Uterus (tissue), 4 donors: Measurements from ENCODE around the gene DTHD1. TPM values are rescaled to one million over a fixed set of nuclear protein-coding genes. Genes with fewer than 3 reads are reported as not detected.

Source experiments
- DNase-seq, 2 donors: peaks; one replicate each; pipeline ENCODE4 v3.0.0-alpha.2; 2019 to 2020
- H3K27ac ChIP-seq, 2 donors: fragments of 200-600 bp; sonication (generic); 1 replicate in 1 of 2; 2 replicates in 1 of 2; pipeline ENCODE4 v1.5.1; 2016 to 2018
- H3K27me3 ChIP-seq, 2 donors: fragments of 200-600 bp; sonication (generic); one replicate each; pipeline ENCODE4 v1.5.1; 2018 to 2019; ENCODE audit warnings: control low read depth in 1 of 2
- H3K36me3 ChIP-seq, 2 donors: fragments of 200-600 bp; sonication (generic); one replicate each; pipeline ENCODE4 v1.5.1; 2019; ENCODE audit warnings: control low read depth in 1 of 2
- H3K4me1 ChIP-seq, 2 donors: fragments of 200-600 bp; sonication (generic); one replicate each; pipeline ENCODE4 v1.5.1; 2018 to 2019; ENCODE audit warnings: control low read depth in 1 of 2
- H3K4me3 ChIP-seq, 2 donors: fragments of 200-600 bp; sonication (generic); 1 replicate in 1 of 2; 2 replicates in 1 of 2; pipeline ENCODE4 v1.5.1; 2018 to 2019; ENCODE audit warnings: mild to moderate bottlenecking in 1 of 2
- H3K9me3 ChIP-seq, 2 donors: fragments of 200-600 bp; sonication (generic); one replicate each; pipeline ENCODE4 v1.5.1; 2019; ENCODE audit warnings: control low read depth in 1 of 2
- POLR2A ChIP-seq, 2 donors: fragments of 450-650 bp; IDR thresholded peaks; one replicate each; pipeline ENCODE4 v1.6.1; 2016; ENCODE audit warnings: antibody characterized with exemption in 2 of 2, mild to moderate bottlenecking in 1 of 2, moderate library complexity in 1 of 2
- intact Hi-C: fragments of 100-400 bp; cut with DNase I; formaldehyde crosslinking; loops from one replicate; pipeline ENCODE4 v1.15.1; 2023; ENCODE audit warnings: low total_unique reads
- total RNA-seq, 4 donors: library from RNA; depleted of rRNA in 3 of 4; stranded (reverse); fragments of >200 nt in 3 of 4; gene quantifications; one replicate each; pipeline versions ENCODE4 v1.1.0 to v1.2.4, GENCODE V29; 2014 to 2023
- TF ChIP-seq, protein P1 (sequence below), 4 experiments: fragments of 200-600 bp in 2 of 4; fragments of 450-650 bp in 2 of 4; sonication (generic) in 2 of 4; IDR thresholded peaks; one replicate each; pipeline ENCODE4 v1.5.1; 2016 to 2019; ENCODE audit warnings: antibody characterized with exemption in 4 of 4, mild to moderate bottlenecking in 2 of 4, moderate library complexity in 1 of 4
- donor health status: DM: yes; HTN: yes; CAD: no.

DTHD1 gene
- total RNA-seq, 4 donors from 2014 or later, result 1.0 to 2.5 (median 2.1) TPM

DNA sequence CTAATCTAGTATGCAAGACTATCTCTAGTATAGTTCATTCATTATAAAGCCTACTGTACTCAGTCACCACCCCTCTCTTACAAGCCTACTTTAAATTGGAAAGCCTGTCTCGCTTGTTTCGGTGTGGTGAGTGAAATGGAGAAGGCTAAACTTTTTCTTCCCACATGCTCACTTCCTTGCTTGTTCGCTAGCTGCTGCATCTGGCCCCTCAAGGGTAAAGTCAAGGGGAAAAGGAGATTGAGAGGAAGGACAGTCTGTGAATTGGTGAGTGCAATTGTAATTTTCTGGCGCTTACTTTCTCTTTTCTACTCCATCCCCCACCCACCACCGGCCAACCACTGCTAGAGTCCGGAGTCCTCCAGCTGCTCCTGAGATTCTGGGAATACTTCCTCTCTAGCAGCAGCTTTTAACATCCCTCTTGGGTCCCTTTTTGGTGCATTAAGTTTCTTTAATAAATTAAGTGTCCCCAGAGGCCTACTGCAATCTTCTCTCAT, 25.0 kb upstream of the DTHD1 start:
- TF ChIP-seq, protein P1, sequence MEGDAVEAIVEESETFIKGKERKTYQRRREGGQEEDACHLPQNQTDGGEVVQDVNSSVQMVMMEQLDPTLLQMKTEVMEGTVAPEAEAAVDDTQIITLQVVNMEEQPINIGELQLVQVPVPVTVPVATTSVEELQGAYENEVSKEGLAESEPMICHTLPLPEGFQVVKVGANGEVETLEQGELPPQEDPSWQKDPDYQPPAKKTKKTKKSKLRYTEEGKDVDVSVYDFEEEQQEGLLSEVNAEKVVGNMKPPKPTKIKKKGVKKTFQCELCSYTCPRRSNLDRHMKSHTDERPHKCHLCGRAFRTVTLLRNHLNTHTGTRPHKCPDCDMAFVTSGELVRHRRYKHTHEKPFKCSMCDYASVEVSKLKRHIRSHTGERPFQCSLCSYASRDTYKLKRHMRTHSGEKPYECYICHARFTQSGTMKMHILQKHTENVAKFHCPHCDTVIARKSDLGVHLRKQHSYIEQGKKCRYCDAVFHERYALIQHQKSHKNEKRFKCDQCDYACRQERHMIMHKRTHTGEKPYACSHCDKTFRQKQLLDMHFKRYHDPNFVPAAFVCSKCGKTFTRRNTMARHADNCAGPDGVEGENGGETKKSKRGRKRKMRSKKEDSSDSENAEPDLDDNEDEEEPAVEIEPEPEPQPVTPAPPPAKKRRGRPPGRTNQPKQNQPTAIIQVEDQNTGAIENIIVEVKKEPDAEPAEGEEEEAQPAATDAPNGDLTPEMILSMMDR (IDR thresholded peaks at IDR 0.05), result no peak
- no peak for TF ChIP-seq POLR2A (IDR thresholded peaks at IDR 0.05)
- H3K4me1 ChIP-seq, result no peaks in the 10 kb centered on the region
- H3K4me3 ChIP-seq, result no peak overlapping the region
- no peak for DNase-seq
- intact Hi-C loops, result no loop called here
- H3K27me3 ChIP-seq, result no peaks in the 10 kb centered on the region
- H3K27ac ChIP-seq, result no peak overlapping the region
- no peaks in the 10 kb centered on the region for H3K9me3 ChIP-seq
- H3K36me3 ChIP-seq, result no peaks in the 10 kb centered on the region

DNA sequence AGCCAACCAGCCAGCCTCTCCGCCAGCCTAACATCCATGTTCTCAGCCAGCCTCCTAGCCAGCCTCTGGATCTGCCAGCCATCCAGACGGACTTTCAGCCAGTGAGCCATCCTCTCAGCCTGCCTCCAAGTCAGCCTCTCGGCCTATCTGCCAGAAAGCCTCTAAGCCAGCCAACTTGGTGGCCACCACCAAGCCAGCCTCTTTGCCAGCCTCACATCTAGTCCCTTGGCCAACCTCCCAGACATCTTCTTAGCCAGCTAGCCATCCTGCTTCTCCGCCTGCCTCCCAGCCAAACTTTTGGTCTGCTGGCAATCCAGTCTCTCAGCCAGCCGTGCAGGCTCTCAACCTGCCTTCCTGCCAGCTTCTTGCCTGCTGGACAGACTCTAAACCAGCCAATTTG, 20.7 kb upstream of the DTHD1 start:
- no peak overlapping the region for H3K27ac ChIP-seq
- no peak overlapping the region for H3K4me3 ChIP-seq
- intact Hi-C loops, result no loop called here
- no peak for TF ChIP-seq POLR2A (IDR thresholded peaks at IDR 0.05)
- TF ChIP-seq, protein P1 (IDR thresholded peaks at IDR 0.05), result no peak
- DNase-seq, result no peak
- H3K36me3 ChIP-seq, result no peaks in the 10 kb centered on the region
- no peaks in the 10 kb centered on the region for H3K9me3 ChIP-seq
- no peaks in the 10 kb centered on the region for H3K4me1 ChIP-seq
- no peaks in the 10 kb centered on the region for H3K27me3 ChIP-seq

DNA sequence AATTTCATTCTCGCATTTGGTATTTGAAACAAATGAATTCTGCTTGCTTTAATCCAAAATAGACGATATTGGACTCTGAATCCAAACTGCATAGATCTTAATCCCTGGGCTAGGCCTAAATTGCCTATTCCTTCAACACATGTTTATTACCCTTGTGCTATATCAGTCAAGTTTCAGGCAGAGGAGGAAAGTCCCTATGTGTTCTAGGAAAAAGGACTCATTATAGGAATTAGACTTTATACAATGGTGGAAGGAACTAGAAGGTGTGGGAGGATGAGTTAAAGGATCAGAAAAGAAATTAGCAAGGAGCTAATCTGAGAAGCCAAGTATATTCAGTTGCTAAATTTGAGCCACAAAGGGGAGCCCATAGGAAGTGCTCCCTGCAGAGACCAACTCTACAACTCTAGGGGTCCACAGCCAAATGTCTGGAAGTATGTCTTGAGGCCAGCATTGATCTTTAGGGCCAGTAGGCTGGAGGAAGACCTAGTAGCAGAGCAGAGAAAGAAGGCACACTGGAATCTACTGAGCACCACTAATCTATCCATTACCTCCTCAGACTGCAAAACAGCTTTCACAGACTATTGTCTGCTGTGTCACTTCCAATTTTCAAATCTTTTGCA, 17.1 kb upstream of the DTHD1 start:
- intact Hi-C loops, result no loop called here
- TF ChIP-seq, protein P1 (IDR thresholded peaks at IDR 0.05), result no peak
- TF ChIP-seq POLR2A (IDR thresholded peaks at IDR 0.05), result no peak
- no peaks in the 10 kb centered on the region for H3K9me3 ChIP-seq
- no peak overlapping the region for H3K4me3 ChIP-seq
- no peak overlapping the region for H3K27ac ChIP-seq
- DNase-seq, result no peak
- no peaks in the 10 kb centered on the region for H3K36me3 ChIP-seq
- H3K27me3 ChIP-seq, result no peaks in the 10 kb centered on the region
- no peaks in the 10 kb centered on the region for H3K4me1 ChIP-seq

DNA sequence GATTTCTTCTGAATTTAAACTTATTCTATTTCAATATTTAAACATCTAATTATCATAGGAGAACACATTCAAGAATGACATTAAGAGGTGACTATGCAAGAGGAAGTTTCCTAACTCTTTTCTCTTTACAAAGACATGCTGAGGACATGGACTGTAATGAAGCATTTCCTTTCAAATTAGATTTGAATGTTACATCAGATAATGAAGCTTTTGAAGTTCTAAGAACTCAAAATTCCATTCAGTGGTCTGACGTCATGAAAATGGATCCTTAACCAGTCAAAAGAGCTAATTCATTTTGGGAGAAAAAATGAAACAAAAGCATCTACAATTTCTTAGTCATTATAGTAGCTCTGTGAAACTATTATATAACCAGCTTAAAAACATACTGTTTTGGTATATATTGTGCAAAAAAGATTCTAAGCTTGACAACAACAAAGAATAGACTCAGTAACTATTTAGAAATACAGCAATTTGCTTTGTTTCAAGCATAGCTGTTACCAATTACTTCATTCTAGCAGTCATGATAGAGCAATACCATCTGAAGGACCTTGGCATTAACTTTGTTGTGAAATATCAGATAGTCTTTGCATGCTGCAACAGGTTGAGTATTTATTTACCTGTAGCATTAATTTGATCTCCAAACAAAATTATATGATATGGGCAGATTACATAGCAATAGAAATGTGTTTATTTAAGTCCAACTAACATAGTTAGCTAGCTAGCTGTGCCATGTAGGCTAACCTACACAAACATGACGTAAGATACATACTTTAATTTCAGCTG, 13.7 kb upstream of the DTHD1 start:
- TF ChIP-seq, protein P1 (IDR thresholded peaks at IDR 0.05), result no peak
- TF ChIP-seq POLR2A (IDR thresholded peaks at IDR 0.05), result no peak
- no peaks in the 10 kb centered on the region for H3K36me3 ChIP-seq
- no peaks in the 10 kb centered on the region for H3K9me3 ChIP-seq
- no peak overlapping the region for H3K4me3 ChIP-seq
- H3K27ac ChIP-seq, result no peak overlapping the region
- no peak for DNase-seq
- intact Hi-C loops, result no loop called here
- H3K4me1 ChIP-seq, result no peaks in the 10 kb centered on the region
- H3K27me3 ChIP-seq, result no peaks in the 10 kb centered on the region

DNA sequence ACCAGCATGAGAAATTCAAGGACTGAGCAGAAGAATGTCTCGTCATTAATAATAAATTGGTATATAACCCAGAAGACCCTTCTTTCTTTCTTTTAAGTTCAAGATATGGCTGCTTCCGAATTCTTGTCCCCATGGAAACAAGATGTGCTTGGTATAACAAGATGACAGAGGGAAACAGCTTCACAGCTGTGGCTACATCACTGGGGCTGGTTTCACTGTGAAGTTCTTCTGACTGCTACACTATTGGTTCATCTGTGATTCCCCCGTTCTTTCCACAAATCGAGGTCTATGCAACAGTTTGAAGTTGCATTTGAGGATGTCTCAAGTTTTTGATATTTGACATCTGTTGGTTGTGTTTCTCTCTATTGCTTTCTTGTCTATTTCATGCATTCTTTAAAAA, 12.3 kb upstream of the DTHD1 start:
- no peaks in the 10 kb centered on the region for H3K4me1 ChIP-seq
- H3K27ac ChIP-seq, result no peak overlapping the region
- DNase-seq, result no peak
- TF ChIP-seq, protein P1 (IDR thresholded peaks at IDR 0.05), result no peak
- no peak for TF ChIP-seq POLR2A (IDR thresholded peaks at IDR 0.05)
- H3K9me3 ChIP-seq, result no peaks in the 10 kb centered on the region
- no peak overlapping the region for H3K4me3 ChIP-seq
- intact Hi-C loops, result no loop called here
- no peaks in the 10 kb centered on the region for H3K36me3 ChIP-seq
- H3K27me3 ChIP-seq, result no peaks in the 10 kb centered on the region
